Neural crest cell (in vitro differentiated cells): Measurements from ENCODE around the gene OLA1. TPM values are rescaled to one million over a fixed set of nuclear protein-coding genes. Genes with fewer than 3 reads are reported as not detected.

ENCODE experiments used
- DNase-seq: peaks from one replicate; pipeline ENCODE4 v3.0.0; 2021; ENCODE audit warnings: low read depth, mixed read lengths, low spot score
- H3K27ac Mint-ChIP-seq: one replicate; pipeline ENCODE4 v1.8.0; 2021; ENCODE audit warnings: mild to moderate bottlenecking, mixed read lengths; ENCODE audit not compliant: unreplicated experiment
- H3K27me3 Mint-ChIP-seq: 2 replicates; pipeline ENCODE4 v1.8.0; 2021; ENCODE audit warnings: low read depth, mild to moderate bottlenecking, mixed read lengths
- H3K36me3 Mint-ChIP-seq: 2 replicates; pipeline ENCODE4 v1.8.0; 2021; ENCODE audit warnings: low read depth, mild to moderate bottlenecking, mixed read lengths
- H3K4me1 Mint-ChIP-seq: 2 replicates; pipeline ENCODE4 v1.8.0; 2021; ENCODE audit warnings: mixed read lengths
- H3K4me3 Mint-ChIP-seq: one replicate; pipeline ENCODE4 v1.8.0; 2021; ENCODE audit warnings: mild to moderate bottlenecking, mixed read lengths
- H3K9me3 Mint-ChIP-seq: 2 replicates; pipeline ENCODE4 v1.8.0; 2021; ENCODE audit warnings: mixed read lengths
- CTCF ChIP-seq: fragments of 200-600 bp; sonication (generic); conservative IDR thresholded peaks from 2 replicates; pipeline ENCODE4 v1.5.0; 2021; ENCODE audit warnings: antibody characterized with exemption, mild to moderate bottlenecking
- total RNA-seq: library from RNA; stranded (reverse); gene quantifications from 2 replicates; pipeline ENCODE4 v1.2.1, GENCODE V29; 2021

The OLA1 gene
- total RNA-seq, 1 donor from 2014 or later, result 170 TPM

- Mint-ChIP-seq H3K9me3 (peaks cover 9% of the 10 kb centered on the region), H3K4me3 (no peak overlapping the region), H3K27me3 (no peaks in the 10 kb centered on the region), H3K4me1 (no peaks in the 10 kb centered on the region), H3K27ac (no peak overlapping the region), H3K36me3 (peaks cover 21% of the 10 kb centered on the region)
- no peak for TF ChIP-seq CTCF
- no peak for DNase-seq
These were observed 56.8 kb downstream of the OLA1 start for GRCh38 chr2:174191342-174192074.

- Mint-ChIP-seq H3K27me3 (no peaks in the 10 kb centered on the region), H3K36me3 (peaks cover 11% of the 10 kb centered on the region), H3K9me3 (no peaks in the 10 kb centered on the region), H3K27ac (no peak overlapping the region), H3K4me1 (peaks cover 18% of the 10 kb centered on the region), H3K4me3 (no peak overlapping the region)
- DNase-seq, result no peak
- no peak for TF ChIP-seq CTCF
These were observed 63.4 kb downstream of the OLA1 start for GRCh38 chr2:174184915-174185314.

GRCh38 chr2:174184504-174184903 is 63.8 kb downstream of the OLA1 start:
- peaks cover 11% of the 10 kb centered on the region for H3K36me3 Mint-ChIP-seq

GRCh38 chr2:174183076-174183475 is 65.3 kb downstream of the OLA1 start:
- Mint-ChIP-seq H3K9me3 (no peaks in the 10 kb centered on the region), H3K27ac (no peak overlapping the region), H3K27me3 (no peaks in the 10 kb centered on the region), H3K36me3 (peaks cover 11% of the 10 kb centered on the region), H3K4me3 (no peak overlapping the region), H3K4me1 (peaks cover 18% of the 10 kb centered on the region)
- DNase-seq, result no peak
- TF ChIP-seq CTCF, result no peak

More at GRCh38 chr2:174184504-174184903, 63.8 kb downstream of the OLA1 start:
- peaks cover 18% of the 10 kb centered on the region for H3K4me1 Mint-ChIP-seq
- TF ChIP-seq CTCF, result no peak
- H3K27me3 Mint-ChIP-seq, result no peaks in the 10 kb centered on the region
- no peaks in the 10 kb centered on the region for H3K9me3 Mint-ChIP-seq
- no peak overlapping the region for H3K27ac Mint-ChIP-seq
- no peak overlapping the region for H3K4me3 Mint-ChIP-seq
- no peak for DNase-seq

- TF ChIP-seq CTCF, result no peak
- DNase-seq, result no peak
- Mint-ChIP-seq H3K36me3 (peaks cover 2% of the 10 kb centered on the region), H3K27ac (no peak overlapping the region), H3K9me3 (no peaks in the 10 kb centered on the region), H3K4me1 (peaks cover 28% of the 10 kb centered on the region), H3K27me3 (no peaks in the 10 kb centered on the region), H3K4me3 (no peak overlapping the region)
These were observed 67.0 kb downstream of the OLA1 start for GRCh38 chr2:174181368-174181767.
